8988T (cell line): ENCODE data around the gene APBA1.
A peak's percentile ranks its signal among the peaks of the same experiment; 100 is the strongest.
"Not testable (repeated sequence)": the region's sequence is repeated elsewhere in the genome, so short reads cannot be mapped to it uniquely, and the experiment has no call there.

Experiments used
- DNase-seq: peaks from one replicate; pipeline ENCODE4 v3.0.0; 2011

The APBA1 gene

DNA sequence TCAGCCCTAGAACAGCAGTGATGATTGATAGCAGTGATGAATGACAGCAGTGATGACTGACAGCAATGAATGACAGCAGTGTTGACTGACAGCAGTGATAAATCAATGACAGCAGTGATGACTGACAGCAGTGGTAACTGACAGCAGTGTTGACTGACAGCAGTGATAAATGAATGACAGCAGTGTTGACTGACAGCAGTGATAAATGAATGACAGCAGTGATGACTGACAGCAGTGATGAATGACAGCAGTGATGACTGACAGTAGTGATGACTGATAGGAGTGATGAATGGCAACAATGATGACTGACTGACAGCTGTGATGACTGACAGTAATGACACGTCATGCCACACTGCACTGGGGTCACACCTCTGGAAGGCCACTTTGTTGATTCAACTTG is 240.4 kb downstream of the APBA1 start:
- no peak for DNase-seq

DNA sequence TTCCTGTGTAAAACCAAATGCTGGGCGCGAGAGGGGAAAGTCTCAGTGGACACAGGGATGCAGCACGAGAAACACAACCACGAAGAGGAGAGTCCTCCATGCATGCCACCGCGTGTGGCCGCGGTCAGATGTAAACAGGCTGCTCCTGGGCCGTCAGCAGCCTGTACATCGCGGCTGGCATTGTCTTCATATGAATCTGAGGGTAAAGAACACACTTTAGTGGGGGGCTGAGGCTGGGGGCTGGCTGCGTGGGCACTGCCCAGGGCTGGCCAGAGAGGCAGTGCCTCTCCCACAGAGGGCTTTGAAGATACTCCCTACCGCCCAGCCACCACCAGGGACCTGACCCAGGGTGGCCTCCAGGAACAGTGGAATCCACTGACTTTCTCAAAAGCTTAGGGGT is 241.0 kb downstream of the APBA1 start:
- no peak for DNase-seq

DNA sequence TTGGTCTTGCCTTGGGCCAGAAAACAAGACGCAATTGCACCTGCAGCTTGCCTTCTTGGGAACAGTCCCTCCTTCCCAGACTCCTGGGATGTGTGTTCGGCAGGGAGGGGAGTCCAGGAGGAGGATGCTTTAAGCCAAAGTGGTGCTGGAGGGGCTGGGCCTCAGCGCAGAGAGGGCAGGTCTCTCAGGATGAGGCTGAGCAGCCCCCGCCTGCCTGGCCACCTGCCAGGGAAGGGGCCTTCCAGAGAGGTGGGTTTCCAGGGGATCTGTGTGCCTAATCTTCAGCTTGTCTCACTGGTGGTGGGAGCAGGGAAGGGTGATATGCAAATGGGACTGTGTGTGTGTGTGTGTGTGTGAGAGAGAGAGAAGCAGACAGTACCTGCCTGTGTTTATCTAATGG is 242.0 kb downstream of the APBA1 start:
- no peak for DNase-seq

DNA sequence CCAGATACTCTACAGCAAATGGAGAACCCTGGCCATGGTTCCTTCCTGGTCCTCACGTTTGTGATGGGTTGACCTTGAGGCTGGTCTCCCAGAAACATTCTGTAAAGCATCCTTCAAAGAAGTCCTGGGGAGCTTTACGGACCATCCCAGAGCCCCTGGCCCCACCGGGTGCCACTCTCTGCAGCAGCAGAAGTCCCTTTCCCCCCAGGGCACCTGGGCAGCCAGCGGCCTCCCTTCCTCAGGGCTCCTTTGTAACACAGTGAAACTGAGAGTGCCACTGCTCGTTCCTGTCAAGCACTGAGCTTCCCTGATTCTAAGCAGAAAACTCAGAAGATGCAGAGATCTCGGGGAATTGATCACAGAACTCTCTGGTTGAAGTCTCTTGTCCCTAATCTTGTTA is 242.9 kb downstream of the APBA1 start:
- no peak for DNase-seq

DNA sequence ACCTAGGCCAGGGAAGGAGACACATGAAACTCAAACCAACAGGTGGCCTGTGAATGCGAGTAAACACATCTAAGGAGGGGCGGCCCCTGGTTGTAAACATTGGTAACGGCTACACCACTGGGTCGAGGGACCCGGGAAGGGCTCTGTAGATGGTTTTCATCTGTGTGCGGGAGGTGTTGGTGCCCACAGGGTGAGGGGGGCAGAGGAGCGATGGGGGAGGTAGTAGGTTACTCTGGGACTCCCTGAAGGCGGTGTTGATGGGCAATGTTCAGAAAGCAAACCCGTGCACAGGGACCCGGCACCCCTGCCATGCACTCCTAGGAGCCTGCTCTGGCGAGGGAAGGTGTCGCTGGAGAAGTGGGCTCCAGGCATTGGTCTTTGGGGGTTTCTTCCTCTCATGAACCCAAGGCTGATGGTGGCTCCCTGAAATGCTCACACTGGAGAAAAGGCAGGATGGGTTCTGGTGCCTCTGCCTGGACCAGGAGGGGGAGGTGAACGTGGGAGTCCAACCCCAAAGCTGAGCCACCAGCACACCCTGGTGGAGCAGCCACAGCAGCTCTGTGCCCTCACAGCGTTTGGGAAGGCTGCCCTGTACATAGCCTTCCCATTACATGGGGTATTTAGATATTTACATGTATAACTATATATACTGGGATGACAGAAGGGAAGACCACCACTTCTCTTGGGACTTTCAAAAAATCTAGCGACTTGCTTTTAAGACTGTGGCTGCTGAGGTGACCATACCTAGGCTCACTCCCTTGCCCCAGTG is 244.0 kb downstream of the APBA1 start:
- DNase-seq: no peak

DNA sequence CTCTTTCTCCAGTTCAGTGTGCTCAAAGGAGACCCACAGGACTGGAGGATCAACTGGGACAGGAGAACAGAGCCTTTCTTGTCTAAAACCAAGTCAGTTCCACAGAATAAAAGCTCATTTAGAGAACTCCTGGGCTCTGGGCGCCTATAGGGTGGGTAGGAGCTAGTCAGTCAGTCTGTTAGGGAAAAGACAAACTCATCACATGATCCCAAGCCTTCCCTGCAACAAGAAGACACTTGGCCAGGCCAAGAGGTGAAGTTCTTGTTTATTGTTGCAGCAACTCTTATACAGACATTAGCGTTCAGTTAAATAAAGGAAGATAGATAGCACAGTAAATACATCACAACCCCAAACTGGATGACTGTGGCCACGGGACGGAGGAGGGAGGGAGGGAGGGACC is 244.9 kb downstream of the APBA1 start:
- DNase-seq: no peak

DNA sequence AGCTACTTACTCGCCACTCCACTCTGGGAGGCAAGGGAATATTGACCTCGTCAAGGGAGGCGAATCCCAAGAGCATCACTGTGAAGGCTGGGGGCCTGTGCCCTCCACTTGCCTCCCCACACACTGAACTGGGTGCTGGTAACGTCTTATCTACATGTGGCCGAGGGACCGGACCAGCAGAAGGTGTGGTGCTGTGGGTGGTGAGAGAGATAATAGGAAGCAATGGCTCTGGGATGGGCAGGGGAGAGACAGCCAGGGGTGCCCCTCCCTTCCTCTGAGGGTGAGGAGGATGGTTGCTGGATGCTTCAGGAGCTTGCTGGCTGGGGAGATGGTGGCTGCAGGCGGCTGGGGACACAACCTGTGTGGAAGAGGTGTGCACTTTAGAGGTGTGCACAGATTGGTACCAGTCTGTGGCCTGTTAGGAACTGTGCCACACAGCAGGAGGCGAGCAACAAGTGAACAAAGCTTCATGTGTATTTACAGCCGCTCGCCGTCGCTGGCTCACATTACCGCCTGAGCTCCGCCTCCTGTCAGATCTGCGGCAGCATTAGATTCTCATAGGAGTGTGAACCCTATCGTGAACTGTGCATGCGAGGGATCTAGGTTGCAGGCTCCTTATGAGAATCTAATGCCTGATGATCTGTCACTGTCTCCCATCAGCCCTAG is 246.9 kb downstream of the APBA1 start:
- no peak for DNase-seq

DNA sequence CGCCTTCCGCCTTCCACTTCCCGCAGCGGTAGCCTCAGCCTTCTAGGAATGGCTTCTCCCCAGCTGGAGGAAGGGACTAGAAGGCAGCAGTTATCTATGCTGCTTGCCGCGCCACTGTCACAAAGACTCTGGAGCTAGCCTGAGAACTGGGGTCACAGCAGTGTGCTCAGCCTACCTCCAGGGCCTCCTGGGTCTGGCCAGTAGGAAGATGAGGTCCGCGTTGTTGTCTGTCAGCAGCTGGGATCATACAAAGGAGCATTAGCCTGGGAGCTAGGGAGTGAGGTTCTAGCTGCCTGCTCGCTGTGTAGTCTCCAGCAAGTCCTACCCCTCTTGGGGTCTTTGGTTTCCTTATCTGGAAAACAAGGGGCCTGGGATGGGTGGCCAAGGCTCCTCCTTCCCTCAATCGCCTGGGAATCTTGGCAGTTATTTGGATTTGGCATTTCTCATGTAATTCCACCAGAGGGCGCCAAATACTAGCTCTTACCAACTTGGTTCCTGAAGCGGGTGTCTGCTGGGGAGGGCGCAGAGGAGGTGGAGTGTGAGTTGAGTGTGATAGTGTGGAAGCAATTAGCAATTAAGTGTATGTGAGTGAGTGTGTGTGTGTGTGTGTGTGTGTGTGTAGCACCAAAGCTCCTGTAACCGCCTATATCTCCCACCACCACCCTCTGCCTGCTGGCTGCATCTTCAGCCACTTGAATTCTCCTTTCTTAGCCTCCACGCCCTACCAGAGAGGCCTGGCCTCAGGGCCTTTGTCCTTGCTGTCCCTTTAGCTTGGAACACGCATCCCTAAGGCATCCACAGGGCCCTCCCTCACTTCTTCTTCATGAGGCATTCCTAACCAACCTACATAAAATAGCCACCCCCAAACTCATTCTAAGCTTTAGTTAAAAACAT is 250.0 kb downstream of the APBA1 start:
- peak; percentile 49 for DNase-seq

DNA sequence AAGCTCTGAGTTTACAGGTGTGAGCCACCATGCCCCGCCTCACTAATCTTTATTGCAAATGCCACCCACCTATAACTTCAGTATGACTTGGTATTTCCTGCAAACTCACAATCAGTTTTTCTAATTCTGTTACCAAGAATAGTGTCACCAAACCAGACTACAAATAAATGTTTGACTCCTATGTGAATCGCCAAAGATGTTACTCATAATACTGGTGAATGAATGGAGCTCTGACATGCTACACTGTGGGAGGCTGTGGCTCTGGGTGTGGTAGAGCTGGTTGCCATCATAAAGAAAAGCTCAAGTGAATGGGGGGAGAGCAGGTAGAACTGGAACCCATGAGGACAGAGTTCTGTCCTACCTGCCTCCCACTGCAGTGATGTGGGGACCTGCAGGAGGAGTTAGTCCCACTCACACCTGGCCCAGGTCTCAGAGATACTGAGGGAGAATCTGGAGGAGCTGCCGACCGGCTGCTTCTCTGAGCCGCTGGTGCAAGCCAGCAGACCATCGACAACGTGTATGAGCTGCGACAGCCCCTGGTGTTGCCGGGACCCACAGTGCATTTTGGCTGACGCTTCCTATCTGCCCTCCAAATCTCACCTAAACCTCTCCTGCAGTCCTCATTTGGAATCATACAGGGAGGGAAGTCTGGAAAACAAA is 251.4 kb downstream of the APBA1 start:
- DNase-seq: no peak

DNA sequence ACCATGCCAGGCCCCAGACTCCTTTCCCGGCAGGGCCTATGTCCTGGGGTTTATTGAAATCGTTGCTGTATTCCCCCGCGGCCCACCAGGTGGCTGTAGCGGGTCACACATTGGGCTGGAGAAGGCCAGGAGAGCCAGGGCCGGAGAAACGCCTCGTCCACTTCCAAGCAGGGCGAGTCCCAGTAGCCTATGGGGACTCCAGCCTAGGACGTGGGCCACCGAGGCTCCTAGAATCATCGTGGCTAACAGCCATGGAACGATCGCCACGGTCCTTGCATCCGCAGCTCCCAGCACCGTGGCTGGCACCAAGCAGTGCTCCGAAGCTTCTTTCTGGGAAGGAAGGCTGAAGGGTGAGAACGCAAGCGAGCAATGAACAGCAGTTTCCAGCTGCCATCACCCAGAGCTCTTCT is 259.4 kb downstream of the APBA1 start:
- peak; percentile 38 for DNase-seq

DNA sequence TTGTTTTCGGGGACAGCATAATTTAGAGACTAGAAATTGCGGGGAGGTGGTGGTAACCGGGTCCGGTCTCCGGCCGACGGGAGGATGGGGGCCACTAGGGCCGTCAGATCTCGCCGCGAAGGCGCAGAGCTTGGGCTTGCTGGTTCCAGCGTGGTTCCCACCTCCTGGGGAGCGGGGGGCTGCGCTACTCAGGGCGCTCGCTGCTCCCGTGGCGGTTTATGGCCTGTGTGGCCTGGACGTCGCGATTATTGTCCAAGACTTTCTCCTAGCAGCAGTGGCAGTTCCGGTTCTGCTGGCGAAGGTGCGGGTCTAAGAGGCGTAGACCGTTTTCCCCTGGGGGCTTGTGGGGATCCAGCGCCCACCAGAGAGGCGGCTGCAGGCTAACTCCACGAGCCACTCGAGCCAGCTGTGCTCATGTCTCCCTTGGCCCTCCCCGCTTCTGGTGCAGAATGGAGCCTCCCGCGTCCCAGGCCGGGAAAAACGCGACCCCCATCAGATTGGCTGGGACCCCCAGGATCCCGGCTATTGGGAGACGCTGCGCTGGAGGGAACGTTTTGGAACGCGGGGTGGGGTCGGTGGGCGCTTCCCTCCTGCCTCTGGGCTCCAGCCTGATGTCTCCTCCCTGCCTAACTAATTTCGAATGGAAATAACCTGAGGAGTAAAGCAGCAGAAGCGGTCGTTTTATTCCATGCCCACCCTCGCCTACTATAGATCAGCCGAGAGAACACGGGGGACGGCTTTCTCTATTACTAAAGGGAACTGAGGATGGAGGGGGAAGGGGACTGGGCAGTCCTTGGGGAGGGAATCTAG is 260.0 kb downstream of the APBA1 start:
- DNase-seq: no peak

DNA sequence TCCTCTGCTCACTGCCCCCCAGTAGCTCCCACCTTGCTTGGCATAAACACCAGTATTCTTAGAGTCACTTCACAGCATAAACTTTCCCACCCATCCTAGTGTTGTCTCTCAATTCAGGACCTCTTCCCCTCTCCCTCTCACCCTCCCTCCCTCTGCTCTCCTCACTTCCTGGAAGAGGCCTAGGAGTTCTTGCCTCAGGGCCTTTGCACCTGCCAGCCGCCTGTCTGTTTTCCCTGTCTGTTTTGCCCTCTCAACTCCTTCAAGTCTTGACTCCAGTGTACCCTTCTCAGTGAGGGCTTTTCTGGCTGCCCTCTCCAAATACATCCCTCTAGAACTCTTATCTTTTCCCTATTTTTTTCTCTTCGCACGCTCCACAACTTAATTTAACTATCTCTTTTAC is 260.9 kb downstream of the APBA1 start:
- DNase-seq: no peak

DNA sequence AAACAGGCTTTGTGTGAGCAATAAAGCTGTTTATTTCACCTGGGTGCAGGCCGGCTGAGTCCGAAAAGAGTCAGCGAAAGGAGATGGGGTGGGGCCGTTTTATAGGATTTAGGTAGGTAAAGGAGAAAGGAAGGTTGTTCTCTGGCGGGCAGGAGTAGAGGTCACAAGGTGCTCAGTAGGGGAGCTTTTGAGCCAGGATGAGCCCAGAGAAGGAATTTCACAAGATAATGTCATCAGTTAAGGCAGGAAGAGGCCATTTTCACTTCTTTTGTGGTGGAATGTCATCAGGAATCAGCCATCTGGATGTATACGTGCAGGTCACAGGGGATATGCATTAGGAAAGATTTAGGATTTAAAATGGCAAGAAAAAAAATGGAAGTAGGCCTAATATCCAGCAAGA is 262.2 kb downstream of the APBA1 start:
- not testable (repeated sequence) for DNase-seq

DNA sequence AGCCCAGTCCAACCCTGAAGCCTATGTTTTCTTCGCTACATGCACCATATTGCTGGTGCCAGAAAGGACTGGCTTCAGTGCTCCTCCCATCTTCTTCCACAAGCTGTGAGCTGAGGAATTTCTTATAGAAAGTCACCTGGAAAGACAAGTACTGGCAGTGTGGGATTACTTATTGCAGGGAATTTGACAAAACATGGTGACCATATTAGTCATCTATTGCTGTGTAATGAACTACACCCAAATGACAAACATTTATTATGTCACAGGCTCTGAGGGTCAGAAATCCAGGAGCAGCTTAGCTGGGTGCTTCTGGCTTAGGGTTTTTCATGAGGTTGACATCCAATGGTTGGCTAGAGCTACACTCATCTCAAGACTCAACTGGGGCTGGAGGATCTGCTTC is 271.7 kb downstream of the APBA1 start:
- DNase-seq: no peak

DNA sequence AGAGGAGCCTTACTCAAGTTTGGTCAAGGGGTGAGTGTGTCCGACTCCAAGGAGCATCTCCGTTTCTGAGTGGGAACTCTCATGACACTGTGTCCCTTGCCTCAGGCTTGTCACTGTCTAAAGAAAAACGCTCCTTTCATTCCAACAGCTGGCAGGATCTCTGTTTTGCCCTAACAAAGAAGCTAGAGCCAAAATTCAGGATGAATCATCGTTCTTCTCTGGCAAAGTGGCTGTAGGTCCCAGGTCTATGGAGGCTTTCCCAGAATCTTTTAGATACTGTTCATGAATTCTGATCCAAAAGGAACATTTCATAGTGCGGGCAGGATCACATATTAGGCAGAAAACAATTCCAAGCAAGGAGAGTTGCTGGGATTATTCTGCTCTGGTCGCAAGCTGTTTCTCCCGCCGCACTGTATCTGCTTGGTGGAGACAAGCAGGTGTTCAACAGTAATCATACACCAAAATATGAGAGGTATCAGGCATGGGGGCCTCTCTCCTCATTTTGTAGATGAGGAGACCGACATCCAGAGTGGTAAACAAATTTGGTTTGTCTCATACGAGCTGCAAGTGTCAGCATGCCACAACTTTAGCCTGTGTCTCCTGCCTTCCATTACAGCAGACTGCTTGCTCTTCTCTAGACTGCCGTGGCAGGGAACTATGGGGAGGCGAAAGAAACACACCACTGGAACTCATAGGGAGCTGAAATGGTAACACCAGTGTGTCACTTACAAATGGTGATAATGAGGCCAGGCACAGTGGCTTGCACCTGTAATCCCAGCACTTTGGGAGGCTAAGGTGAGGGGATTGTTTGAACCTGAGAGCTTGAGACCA is 274.6 kb downstream of the APBA1 start:
- no peak for DNase-seq

DNA sequence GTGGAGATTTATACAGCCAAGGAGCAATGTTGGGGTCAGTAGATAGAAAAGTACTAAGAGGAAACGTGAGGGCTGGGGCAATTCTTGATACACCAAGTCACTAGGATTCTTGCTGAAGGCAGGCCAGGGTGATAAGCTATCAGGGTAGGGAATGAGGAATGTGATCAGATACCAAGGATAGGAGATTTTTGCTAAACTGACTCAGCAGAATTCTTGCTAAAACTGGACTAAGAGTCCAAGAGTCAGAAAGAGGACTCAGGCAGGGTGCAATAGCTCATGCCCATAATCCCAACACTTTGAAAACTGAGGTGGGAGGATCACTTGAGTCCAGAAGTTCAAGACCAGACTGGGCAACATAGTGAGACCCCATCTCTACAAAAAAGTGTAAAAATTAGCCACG is 275.4 kb downstream of the APBA1 start:
- DNase-seq: no peak

DNA sequence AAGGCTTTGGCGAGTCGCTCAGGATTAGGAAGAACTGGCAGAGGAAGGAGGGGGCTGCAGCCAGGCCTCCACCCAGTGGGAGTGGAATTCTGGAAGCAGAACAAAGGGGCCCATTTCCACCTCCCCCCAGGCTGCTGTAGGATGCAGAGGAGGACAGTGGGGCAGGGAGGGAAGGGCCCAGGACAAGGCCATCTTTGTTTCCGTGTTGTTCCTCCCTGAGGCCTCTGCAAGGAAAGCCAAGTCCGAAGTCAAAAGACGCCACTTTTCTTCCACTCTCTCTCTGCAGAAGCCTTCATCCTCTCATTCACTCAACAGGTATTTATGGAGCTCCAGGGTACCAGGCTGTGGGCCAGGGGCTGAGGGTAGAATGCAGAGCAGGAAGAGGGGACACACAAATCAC is 276.5 kb downstream of the APBA1 start:
- no peak for DNase-seq

DNA sequence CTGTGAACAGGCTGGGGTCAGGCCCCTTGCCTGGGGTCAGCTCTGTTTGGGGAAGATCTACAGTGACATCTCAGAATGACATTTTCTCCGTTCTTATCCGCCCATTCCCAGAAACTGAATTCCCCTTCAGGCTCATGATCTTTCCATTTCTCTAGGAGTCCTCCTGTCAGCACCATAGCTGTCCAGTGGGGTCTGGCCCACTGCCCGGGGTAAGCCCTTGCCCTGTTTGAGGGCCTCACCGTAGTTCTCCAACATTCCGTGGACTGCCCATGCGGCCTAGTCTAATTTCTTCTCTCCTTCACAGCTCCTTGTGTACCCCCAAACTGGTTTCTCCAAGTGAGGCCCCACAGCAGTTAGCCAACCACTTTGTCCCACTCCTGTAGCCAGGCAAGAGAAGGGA is 278.7 kb downstream of the APBA1 start:
- no peak for DNase-seq

DNA sequence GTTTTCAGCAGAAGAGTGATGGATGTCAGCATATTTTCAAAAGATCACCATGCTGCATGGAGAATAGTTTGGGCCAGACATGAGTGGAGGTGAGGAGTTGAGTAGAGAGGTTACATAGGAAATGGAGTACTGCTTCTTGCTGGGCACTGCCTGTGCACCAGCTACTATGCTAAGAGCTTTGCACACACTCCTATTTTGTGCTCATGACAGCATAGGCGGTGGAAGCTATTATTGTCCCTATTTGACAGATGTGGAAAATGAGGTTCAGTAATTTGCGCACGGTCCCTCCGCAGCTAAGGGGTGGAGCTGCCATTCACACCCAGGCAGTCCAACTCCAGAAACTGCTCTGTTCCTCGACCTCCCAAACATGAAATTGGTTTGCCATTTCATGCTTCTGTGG is 279.3 kb downstream of the APBA1 start:
- DNase-seq: no peak

DNA sequence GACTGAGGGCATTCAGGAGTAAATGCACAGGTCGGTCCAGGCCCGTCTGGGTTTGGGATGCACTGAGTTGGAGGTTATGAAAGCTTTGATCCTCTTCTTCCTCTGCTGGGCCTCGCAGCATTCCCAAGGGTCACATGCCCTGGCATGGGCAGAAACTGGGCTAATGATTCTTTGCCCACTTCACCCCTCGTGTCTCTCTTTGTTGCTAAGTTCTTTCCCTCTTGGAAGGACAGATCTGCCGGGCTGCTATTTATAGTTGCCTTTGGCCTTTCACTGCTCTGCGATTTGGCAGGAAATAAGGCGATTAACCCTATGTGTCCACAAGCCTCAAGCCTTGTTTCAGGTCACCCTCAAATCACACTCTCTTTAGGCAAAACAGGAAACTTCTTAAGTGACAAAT is 280.2 kb downstream of the APBA1 start:
- no peak for DNase-seq

DNA sequence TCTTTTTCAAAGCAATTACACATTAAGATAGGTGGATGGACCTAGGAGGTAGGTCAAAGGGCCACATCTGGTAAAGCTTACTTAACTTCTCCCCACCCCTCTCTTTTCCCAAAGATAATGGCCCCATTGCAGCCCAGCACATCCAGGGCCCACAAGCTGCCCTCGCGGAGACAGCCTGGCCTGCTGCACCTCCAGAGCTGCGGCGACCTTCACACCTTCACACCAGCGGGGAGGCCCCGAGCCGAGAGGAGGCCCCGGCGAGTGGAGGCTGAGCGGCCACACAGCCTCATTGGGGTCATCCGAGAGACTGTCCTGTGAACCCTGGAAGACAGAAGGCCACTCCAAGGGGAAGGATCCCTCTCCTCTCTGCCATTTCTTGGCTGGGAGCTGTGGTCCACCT is 280.7 kb downstream of the APBA1 start:
- no peak for DNase-seq
